Spleen (tissue), 11 donors: Measurements from ENCODE around the gene KCNJ14. TPM values are rescaled to one million over a fixed set of nuclear protein-coding genes. Genes with fewer than 3 reads are reported as not detected.

Experiments
- DNase-seq: peaks from one replicate; pipeline ENCODE4 v3.0.0-alpha.2; 2020
- H3K27ac ChIP-seq, 8 donors: fragments of 200-600 bp; sonication (generic) in 7 of 8; 1 replicate in 4 of 8; 2 replicates in 4 of 8; pipeline versions ENCODE4 v1.5.0 to v1.8.0; 2016 to 2021; ENCODE audit warnings: inconsistent platforms in 4 of 8, mild to moderate bottlenecking in 4 of 8, moderate library complexity in 1 of 8
- H3K27me3 ChIP-seq, 7 donors: fragments of 200-600 bp; sonication (generic) in 6 of 7; replicated peaks in 1 of 7; 1 replicate in 4 of 7; 2 replicates in 3 of 7; pipeline versions ENCODE4 v1.5.0 to v1.8.0; 2016 to 2021; ENCODE audit warnings: inconsistent platforms in 3 of 7, mild to moderate bottlenecking in 1 of 7
- H3K36me3 ChIP-seq, 6 donors: fragments of 200-600 bp; sonication (generic) in 5 of 6; 1 replicate in 4 of 6; 2 replicates in 2 of 6; pipeline versions ENCODE4 v1.5.0 to v1.8.0; 2016 to 2021; ENCODE audit warnings: inconsistent platforms in 2 of 6
- H3K4me1 ChIP-seq, 6 donors: fragments of 200-600 bp; sonication (generic) in 5 of 6; 1 replicate in 3 of 6; 2 replicates in 3 of 6; pipeline versions ENCODE4 v1.5.0 to v1.8.0; 2016 to 2021; ENCODE audit warnings: inconsistent platforms in 3 of 6
- H3K4me3 ChIP-seq, 8 donors: fragments of 200-600 bp; sonication (generic) in 7 of 8; 1 replicate in 4 of 8; 2 replicates in 4 of 8; pipeline versions ENCODE4 v1.5.0 to v1.8.0; 2016 to 2021; ENCODE audit warnings: inconsistent platforms in 4 of 8, mild to moderate bottlenecking in 4 of 8, moderate library complexity in 2 of 8
- H3K9me3 ChIP-seq, 8 donors: fragments of 200-600 bp; sonication (generic) in 7 of 8; 1 replicate in 4 of 8; 2 replicates in 4 of 8; pipeline versions ENCODE4 v1.5.0 to v1.8.0; 2016 to 2021; ENCODE audit warnings: inconsistent platforms in 4 of 8
- CTCF ChIP-seq, 11 experiments: fragments of 200-600 bp in 7 of 11; fragments of 450-650 bp in 4 of 11; sonication (generic) in 4 of 11; IDR thresholded peaks in 8 of 11; conservative IDR thresholded peaks in 3 of 11; 1 replicate in 7 of 11; 2 replicates in 4 of 11; pipeline versions ENCODE4 v1.4.0 to v1.8.0; 2016 to 2021; ENCODE audit warnings: antibody characterized with exemption in 11 of 11, inconsistent platforms in 4 of 11, mild to moderate bottlenecking in 1 of 11
- POLR2A ChIP-seq, 3 donors: fragments of 450-650 bp; IDR thresholded peaks; one replicate each; pipeline ENCODE4 v1.5.1; 2017; ENCODE audit warnings: antibody characterized with exemption in 3 of 3, mild to moderate bottlenecking in 1 of 3
- POLR2AphosphoS5 ChIP-seq, 3 donors: sonication (generic); formaldehyde crosslinking; IDR thresholded peaks; one replicate each; pipeline ENCODE4 v1.5.1; 2017; ENCODE audit warnings: antibody characterized with exemption in 3 of 3
- WGBS, 5 donors: extraction: QIAGEN DNeasy Blood & Tissue Kit in 3 of 5; methylation state at CpG; one replicate each; pipeline versions ENCODE4 v1.1.5 to v1.1.7; 2013 to 2018; 5-methylcytosine and 5-hydroxymethylcytosine counted together
- intact Hi-C: fragments of 100-400 bp; cut with DNase I; formaldehyde crosslinking; loops from one replicate; pipeline ENCODE4 v1.15.0; 2023; ENCODE audit warnings: low total_unique reads
- polyA plus RNA-seq, 3 donors: library from polyadenylated mRNA; stranded (reverse); fragments of 200-250 nt; gene quantifications; one replicate each; pipeline ENCODE4 v1.2.1, GENCODE V29; 2013
- total RNA-seq, 7 donors: library from RNA; depleted of rRNA in 3 of 7; stranded (reverse); fragments of >200 nt in 3 of 7; fragmentation: NEBNext Ultra II Directional in 4 of 7; extraction: Animal tissue kit (Norgen Biotek cat#: 25700) in 4 of 7; gene quantifications; one replicate each; pipeline versions ENCODE4 v1.1.0 to v1.2.1, GENCODE V29; 2016 to 2021
- donor health status: healthy with polysubstance abuse.
- donor health status: DM: no; HTN: no; CAD: no; lungs with moderate emphysema.
- donor health status: DM: no; HTN: no; CAD: no.
- donor health status: Bipolar disorder and iron deficiency.
- donor health status: healthy.
- donor health status: DM: no; HTN: no; CAD: no.
- donor health status: DM: yes; HTN: yes; CAD: no.

The KCNJ14 gene
- total and polyA plus RNA-seq, 10 donors: 0.26 to 1.4 (median 0.74) TPM

GRCh38 chr19:48443256-48443655 lies 12.1 kb upstream of the KCNJ14 start:
- TF ChIP-seq CTCF (IDR thresholded peaks at IDR 0.05 in 8 of 11, conservative IDR thresholded peaks at IDR 0.05 in 3 of 11) (no peak), POLR2A (IDR thresholded peaks at IDR 0.05) (no peak), POLR2AphosphoS5 (IDR thresholded peaks at IDR 0.05) (no peak)
- H3K4me3 ChIP-seq: peak overlapping the region in 6 of 8 donors; percentile 15 to 100 (median 65)
- peak; percentile 80 for DNase-seq
- peaks cover 10 to 45% (median 33%) of the 10 kb centered on the region in 6 donors for H3K4me1 ChIP-seq
- no peaks in the 10 kb centered on the region for H3K9me3 ChIP-seq
- intact Hi-C loops: no loop called here
- H3K27me3 ChIP-seq: peaks cover 0 to 67% (median 27%) of the 10 kb centered on the region in 7 donors
- WGBS, 5 donors: 1 to 13% (median 2%) methylated on average over 38 to 60 of the region's 60 CpGs; no CpG with 5 or more reads in 1 of the 5 donors
- H3K36me3 ChIP-seq: peaks cover 0 to 22% (median 12%) of the 10 kb centered on the region in 6 donors
- H3K27ac ChIP-seq: no peak overlapping the region

DNA sequence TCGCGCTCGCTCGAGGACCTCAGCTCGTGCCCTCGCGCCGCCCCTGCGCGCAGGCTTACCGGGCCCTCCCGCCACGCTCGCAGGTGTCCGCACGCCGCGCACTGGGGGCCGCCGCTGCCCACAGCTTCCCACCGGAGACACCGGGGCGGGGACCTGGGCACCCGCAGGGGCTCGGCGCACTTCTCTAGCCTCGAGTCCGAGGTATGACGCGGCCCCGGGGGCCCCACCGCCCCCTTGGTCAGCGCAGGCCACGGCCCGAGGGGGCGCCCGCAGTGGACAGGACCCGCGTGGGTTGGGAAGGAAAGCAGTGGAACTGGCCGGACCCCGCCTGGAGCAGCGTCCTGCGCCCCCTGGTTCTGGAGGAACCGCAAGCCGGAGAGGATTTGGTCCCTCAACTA lies 11.6 kb upstream of the KCNJ14 start:
- no peak overlapping the region for H3K27ac ChIP-seq
- intact Hi-C loops: no loop called here

DNA sequence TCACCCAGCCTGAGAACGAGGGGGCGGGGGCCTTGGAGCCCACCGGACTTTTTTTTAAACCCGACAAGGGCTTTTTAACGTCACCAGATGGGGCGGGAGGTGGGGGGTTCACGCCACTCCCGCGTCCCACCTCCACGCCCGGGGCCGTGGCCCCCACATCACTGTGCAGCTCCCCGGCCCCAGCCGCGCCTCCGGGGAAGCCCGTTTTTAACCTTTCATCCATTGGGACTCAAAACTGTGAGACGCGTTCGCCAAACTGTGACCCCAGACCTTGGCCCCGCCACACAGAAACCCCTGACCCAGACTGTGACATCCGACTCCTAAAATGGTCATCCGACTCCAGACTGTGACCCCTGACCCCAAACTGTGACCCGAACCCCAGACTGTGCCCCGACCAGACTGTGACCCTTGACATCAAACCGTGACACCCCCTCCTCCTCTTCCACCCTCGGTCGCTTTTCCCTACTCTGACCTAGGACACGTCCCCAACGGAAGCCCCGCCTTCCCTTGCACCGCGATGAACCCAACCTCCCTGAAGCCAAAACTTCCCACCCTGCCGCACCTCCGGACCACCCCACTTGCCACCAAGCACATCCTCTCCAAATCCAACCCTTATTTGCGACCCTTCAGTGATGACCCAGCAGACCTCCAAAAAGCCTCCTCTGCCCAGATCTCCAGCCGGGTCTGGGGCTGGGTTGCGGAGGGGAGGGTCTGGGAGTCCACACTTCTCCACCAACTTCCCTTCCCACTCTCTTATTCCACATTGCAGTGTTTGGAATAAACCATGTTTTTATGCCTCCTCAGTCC lies 11.0 kb upstream of the KCNJ14 start:
- intact Hi-C loops: no loop called here
- WGBS, 5 donors: 13 to 25% (median 18%) methylated on average over 38 of the region's 38 CpGs
- Histone ChIP-seq H3K27ac (peak overlapping the region in 5 of 8 donors; percentile 84 to 90 (median 88)), H3K4me1 (peaks cover 10 to 50% (median 33%) of the 10 kb centered on the region in 6 donors), H3K27me3 (peaks cover 0 to 57% (median 27%) of the 10 kb centered on the region in 7 donors), H3K36me3 (peaks cover 0 to 33% (median 21%) of the 10 kb centered on the region in 6 donors), H3K4me3 (peak overlapping the region; percentile 12 to 100 (median 68)), H3K9me3 (no peaks in the 10 kb centered on the region)
- peak; percentile 76 for DNase-seq
- TF ChIP-seq POLR2A (IDR thresholded peaks at IDR 0.05): no peak
- TF ChIP-seq POLR2AphosphoS5 (IDR thresholded peaks at IDR 0.05): no peak
- no peak for TF ChIP-seq CTCF (IDR thresholded peaks at IDR 0.05 in 8 of 11, conservative IDR thresholded peaks at IDR 0.05 in 3 of 11)

More for the DNA sequence above, 11.6 kb upstream of the KCNJ14 start:
- H3K4me1 ChIP-seq: peaks cover 10 to 50% (median 33%) of the 10 kb centered on the region in 6 donors
- peaks cover 0 to 27% (median 17%) of the 10 kb centered on the region in 6 donors for H3K36me3 ChIP-seq
- no peak for TF ChIP-seq POLR2A (IDR thresholded peaks at IDR 0.05)
- TF ChIP-seq CTCF (IDR thresholded peaks at IDR 0.05 in 8 of 11, conservative IDR thresholded peaks at IDR 0.05 in 3 of 11): no peak
- no peak for TF ChIP-seq POLR2AphosphoS5 (IDR thresholded peaks at IDR 0.05)
- 5 to 13% (median 8%) methylated on average over 6 to 45 of the region's 45 CpGs for WGBS, 5 donors
- peak overlapping the region; percentile 12 to 100 (median 68) for H3K4me3 ChIP-seq
- peaks cover 0 to 63% (median 27%) of the 10 kb centered on the region in 7 donors for H3K27me3 ChIP-seq
- DNase-seq: peak; percentile 78
- no peaks in the 10 kb centered on the region for H3K9me3 ChIP-seq

GRCh38 chr19:48444936-48445200 lies 10.5 kb upstream of the KCNJ14 start:
- no peak for TF ChIP-seq CTCF (IDR thresholded peaks at IDR 0.05 in 8 of 11, conservative IDR thresholded peaks at IDR 0.05 in 3 of 11)
- no peak for TF ChIP-seq POLR2AphosphoS5 (IDR thresholded peaks at IDR 0.05)
- TF ChIP-seq POLR2A (IDR thresholded peaks at IDR 0.05): no peak
- DNase-seq: no peak
- no peaks in the 10 kb centered on the region for H3K9me3 ChIP-seq
- peaks cover 0 to 39% (median 27%) of the 10 kb centered on the region in 6 donors for H3K36me3 ChIP-seq
- H3K4me3 ChIP-seq: peak overlapping the region in 6 of 8 donors; percentile 92 to 100 (median 98)
- H3K4me1 ChIP-seq: peaks cover 10 to 50% (median 33%) of the 10 kb centered on the region in 6 donors
- peaks cover 0 to 51% (median 27%) of the 10 kb centered on the region in 7 donors for H3K27me3 ChIP-seq
- H3K27ac ChIP-seq: peak overlapping the region; percentile 69 to 95 (median 88)
- intact Hi-C loops: no loop called here
- WGBS, 5 donors: 28 to 44% (median 38%) methylated on average over 3 of the region's 3 CpGs
